ENCODE results near the gene APOA4.
"Not testable (repeated sequence)": the region's sequence is repeated elsewhere in the genome, so short reads cannot be mapped to it uniquely, and the experiment has no call there.

APOA4 gene

GRCh38 chr11:116804001-116804400, 19.1 kb downstream of the APOA4 start:
- no peak for DNase-seq (ENCODE audit: low read depth, low spot score)

DNA sequence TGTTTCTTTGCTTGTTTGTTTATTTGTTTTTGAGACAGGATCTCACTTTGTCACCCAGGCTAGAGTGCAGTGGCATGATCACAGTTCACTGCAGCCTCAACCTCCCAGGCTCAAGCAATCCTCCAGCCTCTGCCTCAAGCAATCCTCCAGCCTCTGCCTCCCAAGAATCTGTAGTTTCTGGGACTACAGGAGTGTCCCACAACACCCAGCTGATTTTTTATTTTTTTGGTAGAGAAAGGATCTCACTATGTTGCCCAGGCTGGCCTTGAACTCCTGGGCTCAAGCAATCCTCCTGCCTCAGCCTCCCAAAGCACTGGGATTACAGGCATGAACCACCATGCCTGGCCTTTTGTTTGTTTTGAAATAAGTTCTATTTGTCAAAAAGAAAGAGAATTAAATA, 21.4 kb downstream of the APOA4 start:
- not testable (repeated sequence) for DNase-seq (ENCODE audit: low read depth, low spot score)

- no peak for DNase-seq (ENCODE audit: low read depth, low spot score)
Measured at GRCh38 chr11:116800610-116801009, 22.5 kb downstream of the APOA4 start.

DNA sequence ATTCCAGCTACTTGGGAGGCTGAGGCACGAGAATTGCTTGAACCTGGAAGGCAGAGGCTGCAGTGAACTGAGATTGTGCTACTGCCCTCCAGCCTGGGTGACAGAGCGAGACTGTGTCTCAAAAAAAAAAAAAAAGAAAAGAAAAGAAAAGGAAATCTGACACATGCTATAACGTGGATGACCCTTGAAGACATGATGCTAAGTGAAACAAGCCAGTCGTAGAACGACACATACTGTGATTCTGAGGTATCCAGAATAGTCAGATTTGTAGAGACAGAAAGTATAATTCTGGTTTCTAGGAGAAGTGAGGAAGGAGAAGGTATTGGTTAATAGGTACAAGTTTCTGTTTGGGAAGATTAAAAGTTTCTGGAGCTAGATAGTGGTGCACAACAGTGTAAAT, 24.7 kb downstream of the APOA4 start:
- DNase-seq (ENCODE audit: low read depth, low spot score): no peak

DNA sequence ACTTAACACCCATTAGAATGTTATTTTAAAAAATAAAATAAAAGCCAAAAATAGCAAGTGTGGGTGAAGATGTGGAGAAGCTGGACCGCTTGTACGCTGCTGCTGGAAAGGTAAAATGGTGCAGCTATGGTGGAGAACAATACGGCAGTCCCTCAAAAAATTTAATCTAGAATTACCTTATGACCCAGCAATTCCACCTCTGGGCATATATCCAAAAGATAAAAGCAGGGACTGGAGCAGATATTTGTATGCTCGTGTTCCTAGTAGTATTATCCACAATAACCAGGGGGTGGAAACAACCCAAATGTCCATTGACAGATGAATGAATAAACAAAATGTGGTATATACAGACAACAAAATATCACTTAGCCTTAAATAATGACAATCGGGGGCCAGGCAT, 25.3 kb downstream of the APOA4 start:
- no peak for DNase-seq (ENCODE audit: low read depth, low spot score)

GRCh38 chr11:116796548-116796947, 26.6 kb downstream of the APOA4 start:
- DNase-seq (ENCODE audit: low read depth, low spot score): no peak

- DNase-seq (ENCODE audit: low read depth, low spot score): no peak
Measured at GRCh38 chr11:116794851-116795250, 28.3 kb downstream of the APOA4 start.

GRCh38 chr11:116793772-116794097, 29.4 kb downstream of the APOA4 start:
- DNase-seq (ENCODE audit: low read depth, low spot score): no peak

DNA sequence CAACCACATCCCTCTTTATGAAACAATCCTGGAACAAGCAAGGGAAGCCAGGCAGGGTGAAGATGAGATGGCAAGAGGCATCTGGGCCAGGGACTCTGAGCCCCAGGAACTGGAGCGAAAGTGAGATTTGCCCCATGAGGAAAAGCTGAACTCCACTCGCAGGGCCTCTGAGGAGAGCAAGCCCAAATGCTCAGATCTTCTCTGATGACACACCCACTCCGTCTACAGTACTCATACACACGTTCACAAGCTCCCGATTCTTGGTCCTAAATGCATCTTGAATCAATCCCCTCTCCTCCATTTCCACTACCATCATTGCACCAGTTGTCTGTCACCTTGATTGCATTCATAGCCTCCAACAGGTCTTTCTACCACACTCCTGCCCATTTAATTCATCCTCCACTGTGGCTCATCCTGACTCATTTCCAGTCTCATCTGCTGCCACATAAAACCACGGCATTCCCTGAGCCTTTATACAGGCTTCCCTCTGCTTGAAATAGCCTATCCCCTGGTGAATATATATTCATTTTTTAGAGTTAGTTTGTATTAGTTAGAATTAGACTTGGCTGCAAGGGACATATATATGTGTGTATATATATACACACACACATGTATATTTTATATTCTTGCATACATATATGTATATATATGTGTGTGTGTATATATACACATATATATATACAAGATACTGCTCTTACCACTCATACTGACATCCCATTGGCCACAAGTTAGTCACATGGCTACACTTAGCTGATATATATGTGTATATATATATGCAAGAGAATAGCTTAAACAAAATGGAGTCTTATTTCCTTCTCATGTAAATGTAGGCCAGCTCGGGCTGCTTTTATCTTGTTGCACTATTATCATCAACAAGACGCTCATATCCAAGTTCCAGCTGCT, 30.0 kb downstream of the APOA4 start:
- no peak for DNase-seq (ENCODE audit: low read depth, low spot score)

GRCh38 chr11:116792144-116792868, 30.8 kb downstream of the APOA4 start:
- no peak for DNase-seq (ENCODE audit: low read depth, low spot score)

- no peak for DNase-seq (ENCODE audit: low read depth, low spot score)
Measured at GRCh38 chr11:116791813-116792143, 31.3 kb downstream of the APOA4 start, which contains the start of gene APOA5. Gene APOA5, minus strand, starts transcription at chr11:116791879. Its CDS starts 19 bp downstream, at chr11:116791860.

DNA sequence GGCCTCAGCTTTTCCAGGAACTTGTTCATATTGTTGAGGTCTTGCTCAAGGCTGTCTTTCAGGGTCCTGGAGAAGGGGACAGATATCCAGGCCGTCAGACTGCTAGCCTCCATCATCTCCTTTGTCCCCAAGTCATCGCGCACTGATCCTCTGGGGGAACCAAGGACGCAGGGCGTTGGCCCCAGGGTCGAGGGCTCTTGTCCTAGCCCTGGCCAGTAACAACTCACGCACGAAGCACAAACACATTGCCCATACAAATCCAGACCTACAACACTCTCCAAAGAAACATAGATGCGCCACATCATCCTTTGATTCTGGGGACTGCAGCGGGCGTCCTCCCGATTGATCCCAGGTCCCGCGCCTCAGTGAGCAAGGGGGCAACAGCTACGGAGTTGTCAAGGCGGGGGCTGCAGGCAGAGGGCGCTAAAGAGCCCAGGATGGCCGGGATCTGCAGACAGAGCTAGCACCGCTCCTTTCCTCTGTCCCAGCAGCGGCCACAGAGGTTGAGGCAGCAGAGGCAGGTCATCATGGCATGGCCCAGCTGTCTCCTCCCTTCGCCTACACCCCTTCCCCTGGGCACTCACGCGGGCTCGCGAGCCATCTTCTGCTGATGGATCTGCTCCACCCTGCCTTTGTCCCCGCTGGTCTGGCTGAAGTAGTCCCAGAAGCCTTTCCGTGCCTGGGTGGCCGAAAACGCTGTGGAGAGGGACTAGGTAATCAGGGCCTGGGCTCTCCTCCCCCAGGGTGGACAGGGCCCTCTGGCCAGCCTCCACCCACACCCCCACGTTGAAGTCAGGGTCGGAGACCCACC, 31.9 kb downstream of the APOA4 start:
- peak; percentile 54 for DNase-seq (ENCODE audit: low read depth, low spot score)

- no peak for DNase-seq (ENCODE audit: low read depth, low spot score)
Measured at GRCh38 chr11:116790167-116791001, 32.7 kb downstream of the APOA4 start.

DNA sequence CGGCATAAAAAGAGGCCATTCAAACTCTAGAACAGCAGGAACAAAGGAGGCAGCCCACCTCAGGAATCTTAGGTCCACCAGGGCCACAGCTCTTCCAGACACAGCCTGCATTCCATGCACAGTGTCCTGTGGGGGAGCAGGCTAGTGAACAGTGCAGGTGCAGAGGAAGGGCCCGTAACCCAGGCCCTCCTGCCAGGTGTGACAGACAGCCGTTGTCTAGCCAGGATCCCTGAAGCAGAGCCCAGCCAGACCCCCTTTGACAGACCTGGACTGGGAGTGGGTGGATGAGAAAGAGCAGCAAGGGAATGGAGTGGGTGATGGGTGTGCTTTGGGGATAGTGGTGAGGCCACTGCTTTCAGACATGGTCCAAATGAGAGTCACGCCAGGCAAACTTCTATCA, 34.1 kb downstream of the APOA4 start:
- no peak for DNase-seq (ENCODE audit: low read depth, low spot score)

GRCh38 chr11:116788534-116788933, 34.6 kb downstream of the APOA4 start:
- no peak for DNase-seq (ENCODE audit: low read depth, low spot score)

DNA sequence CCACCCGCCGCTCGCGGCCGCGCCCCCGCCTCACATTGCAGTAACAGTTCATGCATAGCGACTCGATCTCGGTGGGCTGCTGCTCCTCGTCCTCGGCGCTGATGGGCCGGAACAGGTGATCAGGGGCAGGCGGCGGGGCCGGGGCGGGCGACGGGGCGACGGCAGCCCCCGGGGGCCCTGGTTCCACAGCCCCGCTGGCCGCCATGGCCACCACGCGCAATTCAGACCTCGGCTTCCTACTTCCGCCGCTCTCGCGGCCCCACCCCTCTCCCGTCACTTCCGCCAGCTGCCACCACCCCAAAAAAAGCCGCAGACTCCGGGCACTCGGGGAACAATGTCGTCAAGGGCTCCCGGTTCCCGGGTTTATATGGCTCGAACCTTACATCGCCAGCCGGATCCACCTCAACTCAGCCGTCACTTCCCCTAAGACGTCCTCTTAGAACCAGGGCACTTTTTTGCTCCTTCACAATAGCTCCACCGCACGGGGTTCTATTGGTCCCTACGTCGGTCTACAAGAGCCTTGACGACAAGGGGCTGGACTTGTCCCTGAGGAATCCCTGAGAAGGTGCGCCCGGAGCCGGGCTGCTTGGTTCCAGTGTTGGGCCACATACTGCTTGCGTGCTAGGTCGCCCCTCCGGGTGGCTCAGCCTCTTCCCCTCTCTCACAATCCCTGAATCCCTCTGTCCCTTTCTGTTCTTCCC, 35.2 kb downstream of the APOA4 start, which contains the start of gene ZPR1:
ZPR1 (minus strand) TSS at position 238 of the 701 bp plus-strand sequence; CDS start at position 205, 33 bp downstream.
- DNase-seq (ENCODE audit: low read depth, low spot score): peak; percentile 64

GRCh38 chr11:116787436-116787785, 35.7 kb downstream of the APOA4 start:
- no peak for DNase-seq (ENCODE audit: low read depth, low spot score)

- DNase-seq (ENCODE audit: low read depth, low spot score): no peak
Measured at GRCh38 chr11:116786966-116787365, 36.1 kb downstream of the APOA4 start.

GRCh38 chr11:116786326-116786725, 36.8 kb downstream of the APOA4 start:
- no peak for DNase-seq (ENCODE audit: low read depth, low spot score)

GRCh38 chr11:116782728-116783127, 40.4 kb downstream of the APOA4 start:
- DNase-seq (ENCODE audit: low read depth, low spot score): no peak

- DNase-seq (ENCODE audit: low read depth, low spot score): no peak
Measured at GRCh38 chr11:116778556-116778955, 44.5 kb downstream of the APOA4 start.

Data from activated naive CD8-positive, alpha-beta T cell treated with anti-CD3 and anti-CD28 coated beads, Interleukin-2, amount 50 U/mL, for 16 hours (primary cell).